ENCODE data around the gene THBS4. TPM values are rescaled to one million over a fixed set of nuclear protein-coding genes. Genes with fewer than 3 reads are reported as not detected.

THBS4 gene
- polyA plus RNA-seq, 1 donor from 2014 or later: 6.3 TPM

DNA sequence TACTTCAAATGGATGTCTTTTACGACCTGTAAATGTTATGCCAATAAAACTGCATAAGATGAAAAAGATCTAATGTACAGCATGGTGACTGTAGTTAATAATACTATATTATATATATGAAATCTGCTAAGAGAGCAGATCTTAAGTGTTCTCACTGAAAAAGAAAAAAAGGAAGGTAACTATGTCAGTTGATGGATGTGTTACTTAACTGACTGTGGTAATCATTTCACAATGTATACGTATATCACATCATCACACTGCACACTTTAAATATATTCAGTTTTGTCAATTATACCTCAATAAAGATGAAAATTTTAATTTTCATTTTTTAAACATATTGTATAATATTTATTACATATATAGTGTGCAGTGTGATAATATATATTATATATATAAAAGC lies 31.9 kb downstream of the THBS4 start:
- TF ChIP-seq, protein P1, sequence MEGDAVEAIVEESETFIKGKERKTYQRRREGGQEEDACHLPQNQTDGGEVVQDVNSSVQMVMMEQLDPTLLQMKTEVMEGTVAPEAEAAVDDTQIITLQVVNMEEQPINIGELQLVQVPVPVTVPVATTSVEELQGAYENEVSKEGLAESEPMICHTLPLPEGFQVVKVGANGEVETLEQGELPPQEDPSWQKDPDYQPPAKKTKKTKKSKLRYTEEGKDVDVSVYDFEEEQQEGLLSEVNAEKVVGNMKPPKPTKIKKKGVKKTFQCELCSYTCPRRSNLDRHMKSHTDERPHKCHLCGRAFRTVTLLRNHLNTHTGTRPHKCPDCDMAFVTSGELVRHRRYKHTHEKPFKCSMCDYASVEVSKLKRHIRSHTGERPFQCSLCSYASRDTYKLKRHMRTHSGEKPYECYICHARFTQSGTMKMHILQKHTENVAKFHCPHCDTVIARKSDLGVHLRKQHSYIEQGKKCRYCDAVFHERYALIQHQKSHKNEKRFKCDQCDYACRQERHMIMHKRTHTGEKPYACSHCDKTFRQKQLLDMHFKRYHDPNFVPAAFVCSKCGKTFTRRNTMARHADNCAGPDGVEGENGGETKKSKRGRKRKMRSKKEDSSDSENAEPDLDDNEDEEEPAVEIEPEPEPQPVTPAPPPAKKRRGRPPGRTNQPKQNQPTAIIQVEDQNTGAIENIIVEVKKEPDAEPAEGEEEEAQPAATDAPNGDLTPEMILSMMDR (IDR thresholded peaks at IDR 0.05; ENCODE audit: poor library complexity, severe bottlenecking): no peak
- TF ChIP-seq EZH2 (IDR thresholded peaks at IDR 0.05; ENCODE audit: borderline replicate concordance, insufficient read depth, low read length, poor library complexity, severe bottlenecking): no peak
- no peak for TF ChIP-seq POLR2AphosphoS5 (IDR thresholded peaks at IDR 0.05)
- TF ChIP-seq TAF1 (IDR thresholded peaks at IDR 0.05; ENCODE audit: low read depth): no peak
- TF ChIP-seq RAD21 (conservative IDR thresholded peaks at IDR 0.05): no peak
- no peak for TF ChIP-seq MXI1 (conservative IDR thresholded peaks at IDR 0.05; ENCODE audit: poor library complexity, severe bottlenecking)
- no peak for TF ChIP-seq SMC3 (conservative IDR thresholded peaks at IDR 0.05; ENCODE audit: poor library complexity)
- TF ChIP-seq, protein P2, sequence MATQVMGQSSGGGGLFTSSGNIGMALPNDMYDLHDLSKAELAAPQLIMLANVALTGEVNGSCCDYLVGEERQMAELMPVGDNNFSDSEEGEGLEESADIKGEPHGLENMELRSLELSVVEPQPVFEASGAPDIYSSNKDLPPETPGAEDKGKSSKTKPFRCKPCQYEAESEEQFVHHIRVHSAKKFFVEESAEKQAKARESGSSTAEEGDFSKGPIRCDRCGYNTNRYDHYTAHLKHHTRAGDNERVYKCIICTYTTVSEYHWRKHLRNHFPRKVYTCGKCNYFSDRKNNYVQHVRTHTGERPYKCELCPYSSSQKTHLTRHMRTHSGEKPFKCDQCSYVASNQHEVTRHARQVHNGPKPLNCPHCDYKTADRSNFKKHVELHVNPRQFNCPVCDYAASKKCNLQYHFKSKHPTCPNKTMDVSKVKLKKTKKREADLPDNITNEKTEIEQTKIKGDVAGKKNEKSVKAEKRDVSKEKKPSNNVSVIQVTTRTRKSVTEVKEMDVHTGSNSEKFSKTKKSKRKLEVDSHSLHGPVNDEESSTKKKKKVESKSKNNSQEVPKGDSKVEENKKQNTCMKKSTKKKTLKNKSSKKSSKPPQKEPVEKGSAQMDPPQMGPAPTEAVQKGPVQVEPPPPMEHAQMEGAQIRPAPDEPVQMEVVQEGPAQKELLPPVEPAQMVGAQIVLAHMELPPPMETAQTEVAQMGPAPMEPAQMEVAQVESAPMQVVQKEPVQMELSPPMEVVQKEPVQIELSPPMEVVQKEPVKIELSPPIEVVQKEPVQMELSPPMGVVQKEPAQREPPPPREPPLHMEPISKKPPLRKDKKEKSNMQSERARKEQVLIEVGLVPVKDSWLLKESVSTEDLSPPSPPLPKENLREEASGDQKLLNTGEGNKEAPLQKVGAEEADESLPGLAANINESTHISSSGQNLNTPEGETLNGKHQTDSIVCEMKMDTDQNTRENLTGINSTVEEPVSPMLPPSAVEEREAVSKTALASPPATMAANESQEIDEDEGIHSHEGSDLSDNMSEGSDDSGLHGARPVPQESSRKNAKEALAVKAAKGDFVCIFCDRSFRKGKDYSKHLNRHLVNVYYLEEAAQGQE (IDR thresholded peaks at IDR 0.05; ENCODE audit: borderline replicate concordance): no peak
- TF ChIP-seq EP300 (conservative IDR thresholded peaks at IDR 0.05; ENCODE audit: poor library complexity, severe bottlenecking): no peak
- Histone ChIP-seq H4K20me1 (ENCODE audit: insufficient read depth) (no peaks in the 10 kb centered on the region), H3K27me3 (ENCODE audit: insufficient read depth, low read depth, low read length) (no peaks in the 10 kb centered on the region), H3K9ac (ENCODE audit: low read length) (no peak overlapping the region), H3K4me2 (ENCODE audit: low read length) (no peak overlapping the region), H2AFZ (ENCODE audit: low read depth, low read length) (no peak overlapping the region), H3K27ac (ENCODE audit: low read length) (no peak overlapping the region), H3F3A (ENCODE audit: insufficient read depth, low read length, poor library complexity, severe bottlenecking) (no peaks in the 10 kb centered on the region), H3K9me3 (ENCODE audit: low read length) (no peaks in the 10 kb centered on the region), H3K9me2 (ENCODE audit: insufficient read depth, low read length) (no peaks in the 10 kb centered on the region), H3K4me3 (ENCODE audit: low read length) (no peak overlapping the region), H3K36me3 (ENCODE audit: insufficient read depth, low read length) (no peaks in the 10 kb centered on the region), H3K79me2 (replicated peaks; ENCODE audit: insufficient read depth, low read length) (no peaks in the 10 kb centered on the region)

DNA sequence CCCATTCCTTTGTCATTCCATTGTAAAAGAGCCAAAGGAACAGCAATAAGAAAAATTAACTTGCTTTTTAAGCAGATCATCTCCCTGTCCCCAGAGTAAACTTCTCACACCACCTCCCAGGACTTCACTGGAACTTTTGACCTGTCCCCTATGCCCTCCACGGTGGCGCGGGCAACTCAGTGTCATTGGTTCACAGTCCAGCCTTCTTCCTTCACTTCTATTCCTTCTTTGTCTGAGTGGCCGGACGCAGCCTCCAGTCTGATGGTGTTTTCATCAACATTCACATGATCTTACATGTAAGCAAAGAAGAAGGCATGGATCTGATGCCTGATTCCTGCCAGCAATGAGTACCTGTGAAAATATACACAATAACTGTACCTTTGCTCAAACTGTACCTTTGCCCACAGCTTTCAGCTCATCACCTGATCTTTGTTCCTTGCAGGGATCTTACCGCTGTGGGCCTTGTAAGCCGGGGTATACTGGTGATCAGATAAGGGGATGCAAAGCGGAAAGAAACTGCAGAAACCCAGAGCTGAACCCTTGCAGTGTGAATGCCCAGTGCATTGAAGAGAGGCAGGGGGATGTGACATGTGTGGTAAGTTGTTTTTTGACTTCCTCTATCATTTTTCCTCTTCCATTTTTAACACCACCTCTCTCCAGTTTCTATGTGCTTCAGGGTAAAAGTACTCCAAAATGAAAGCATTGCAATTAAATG lies 32.5 kb downstream of the THBS4 start:
- no peaks in the 10 kb centered on the region for H3K79me2 ChIP-seq (replicated peaks; ENCODE audit: insufficient read depth, low read length)
- H3K27me3 ChIP-seq (ENCODE audit: insufficient read depth, low read depth, low read length): no peaks in the 10 kb centered on the region
- no peaks in the 10 kb centered on the region for H4K20me1 ChIP-seq (ENCODE audit: insufficient read depth)
- H3K9me2 ChIP-seq (ENCODE audit: insufficient read depth, low read length): no peaks in the 10 kb centered on the region
- H3K36me3 ChIP-seq (ENCODE audit: insufficient read depth, low read length): no peaks in the 10 kb centered on the region
- TF ChIP-seq EP300 (conservative IDR thresholded peaks at IDR 0.05; ENCODE audit: poor library complexity, severe bottlenecking) (no peak), RAD21 (conservative IDR thresholded peaks at IDR 0.05) (no peak), POLR2AphosphoS5 (IDR thresholded peaks at IDR 0.05) (no peak), SMC3 (conservative IDR thresholded peaks at IDR 0.05; ENCODE audit: poor library complexity) (no peak), EZH2 (IDR thresholded peaks at IDR 0.05; ENCODE audit: borderline replicate concordance, insufficient read depth, low read length, poor library complexity, severe bottlenecking) (no peak), MXI1 (conservative IDR thresholded peaks at IDR 0.05; ENCODE audit: poor library complexity, severe bottlenecking) (no peak), TAF1 (IDR thresholded peaks at IDR 0.05; ENCODE audit: low read depth) (no peak)
- TF ChIP-seq, protein P1 (IDR thresholded peaks at IDR 0.05; ENCODE audit: poor library complexity, severe bottlenecking): no peak
- TF ChIP-seq, protein P2 (IDR thresholded peaks at IDR 0.05; ENCODE audit: borderline replicate concordance): no peak
- H3K9me3 ChIP-seq (ENCODE audit: low read length): no peaks in the 10 kb centered on the region
- H3K27ac ChIP-seq (ENCODE audit: low read length): no peak overlapping the region
- H3F3A ChIP-seq (ENCODE audit: insufficient read depth, low read length, poor library complexity, severe bottlenecking): no peaks in the 10 kb centered on the region
- no peak overlapping the region for H3K9ac ChIP-seq (ENCODE audit: low read length)
- H2AFZ ChIP-seq (ENCODE audit: low read depth, low read length): no peak overlapping the region
- H3K4me3 ChIP-seq (ENCODE audit: low read length): no peak overlapping the region
- no peak overlapping the region for H3K4me2 ChIP-seq (ENCODE audit: low read length)
